ENCODE data around the gene RNF214.

DNA sequence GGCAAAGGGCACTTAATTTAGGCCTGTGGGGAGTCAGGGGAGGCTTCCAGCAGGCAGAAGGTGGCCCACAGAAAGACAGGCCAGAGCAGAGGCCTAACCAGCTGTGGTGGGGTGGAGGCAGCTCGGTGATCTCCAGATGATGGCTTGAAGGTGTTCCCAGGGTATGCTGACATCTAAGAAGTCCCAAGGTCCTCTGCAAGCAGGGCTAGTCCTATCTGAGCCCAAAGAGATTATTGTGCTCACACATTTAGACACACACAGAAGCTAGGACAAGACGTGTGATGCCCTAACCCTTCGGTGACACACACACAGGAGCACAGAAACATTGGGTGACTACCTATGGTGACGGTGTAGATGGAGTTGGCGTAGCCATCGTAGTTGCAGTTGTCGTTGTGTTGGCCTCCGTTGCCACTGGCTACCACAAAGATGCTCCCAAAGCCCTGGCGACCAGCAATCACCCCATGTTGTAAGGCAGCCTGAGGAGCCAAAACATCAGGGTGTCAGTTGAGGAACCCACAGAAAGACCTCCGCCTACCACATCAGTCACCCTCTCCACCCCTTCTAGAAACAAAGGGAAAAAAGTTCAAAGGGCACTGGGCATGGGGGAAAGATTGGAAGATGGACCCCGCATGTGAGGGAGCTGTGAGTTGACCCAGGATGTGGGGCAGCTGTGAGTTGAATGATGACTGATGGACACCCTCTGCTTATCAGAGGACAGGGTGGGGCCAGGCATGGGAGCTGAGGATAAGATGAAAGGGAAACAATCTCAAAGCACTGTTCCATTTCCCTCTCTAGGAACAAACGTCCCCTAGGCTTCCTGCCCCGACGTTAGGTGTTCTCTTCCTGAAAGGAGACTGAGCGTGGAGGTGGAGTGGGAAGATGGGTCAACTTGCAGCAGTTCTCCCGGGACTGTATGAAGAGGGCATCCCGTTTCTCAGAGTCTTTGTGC is 8.5 kb upstream of the RNF214 start:
- TF ChIP-seq, protein P1, sequence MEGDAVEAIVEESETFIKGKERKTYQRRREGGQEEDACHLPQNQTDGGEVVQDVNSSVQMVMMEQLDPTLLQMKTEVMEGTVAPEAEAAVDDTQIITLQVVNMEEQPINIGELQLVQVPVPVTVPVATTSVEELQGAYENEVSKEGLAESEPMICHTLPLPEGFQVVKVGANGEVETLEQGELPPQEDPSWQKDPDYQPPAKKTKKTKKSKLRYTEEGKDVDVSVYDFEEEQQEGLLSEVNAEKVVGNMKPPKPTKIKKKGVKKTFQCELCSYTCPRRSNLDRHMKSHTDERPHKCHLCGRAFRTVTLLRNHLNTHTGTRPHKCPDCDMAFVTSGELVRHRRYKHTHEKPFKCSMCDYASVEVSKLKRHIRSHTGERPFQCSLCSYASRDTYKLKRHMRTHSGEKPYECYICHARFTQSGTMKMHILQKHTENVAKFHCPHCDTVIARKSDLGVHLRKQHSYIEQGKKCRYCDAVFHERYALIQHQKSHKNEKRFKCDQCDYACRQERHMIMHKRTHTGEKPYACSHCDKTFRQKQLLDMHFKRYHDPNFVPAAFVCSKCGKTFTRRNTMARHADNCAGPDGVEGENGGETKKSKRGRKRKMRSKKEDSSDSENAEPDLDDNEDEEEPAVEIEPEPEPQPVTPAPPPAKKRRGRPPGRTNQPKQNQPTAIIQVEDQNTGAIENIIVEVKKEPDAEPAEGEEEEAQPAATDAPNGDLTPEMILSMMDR (conservative IDR thresholded peaks at IDR 0.05 in 1 of 2, IDR thresholded peaks at IDR 0.05 in 1 of 2; ENCODE audit: low read depth in 1 of 2, low read length in 2 of 2), result no peak
- no peak for TF ChIP-seq EZH2 (IDR thresholded peaks at IDR 0.05; ENCODE audit: low read length, missing control alignments)
